ENCODE results near the gene SLC30A2. TPM values are rescaled to one million over a fixed set of nuclear protein-coding genes. Genes with fewer than 3 reads are reported as not detected.

The SLC30A2 gene
- total RNA-seq, 1 experiment from 2014 or later, result not detected

- no peaks in the 10 kb centered on the region for H3K36me3 ChIP-seq (ENCODE audit: control insufficient read depth in 1 of 2, insufficient read depth in 2 of 2, low read length in 2 of 2)
- CTCF ChIA-PET, result no interaction called here
- H3K9me3 ChIP-seq (ENCODE audit: control insufficient read depth in 1 of 2, insufficient read depth in 1 of 2, low read depth in 1 of 2, low read length in 2 of 2), result no peaks in the 10 kb centered on the region
These were observed 3.9 kb downstream of the SLC30A2 start for GRCh38 chr1:26041978-26042377.

More at GRCh38 chr1:26041978-26042377, 3.9 kb downstream of the SLC30A2 start:
- BruUV-seq (replicated peaks), result no TSS peak
- ChIA-PET POLR2A (no interaction called here), RAD21 (ENCODE audit: low non-redundant PET in 1 of 2, low total read pairs in 2 of 2, uncharacterized antibody in 2 of 2, unreplicated experiment in 2 of 2) (no interaction called here)
- H4K20me1 ChIP-seq (ENCODE audit: insufficient read depth), result no peaks in the 10 kb centered on the region
- TF ChIP-seq REST (IDR thresholded peaks at IDR 0.05; ENCODE audit: low read depth) (no peak), ZFX (IDR thresholded peaks at IDR 0.05) (no peak), YY1 (IDR thresholded peaks at IDR 0.05; ENCODE audit: extremely low read depth, insufficient replicate concordance, low read depth, low read length) (no peak), POLR2A (IDR thresholded peaks at IDR 0.05; ENCODE audit: borderline replicate concordance, extremely low read depth, insufficient read depth, insufficient read length) (no peak), SRF (IDR thresholded peaks at IDR 0.05; ENCODE audit: low read depth) (no peak), SP1 (IDR thresholded peaks at IDR 0.05; ENCODE audit: low read depth) (no peak), SIN3A (IDR thresholded peaks at IDR 0.05; ENCODE audit: low read depth) (no peak), JUND (IDR thresholded peaks at IDR 0.05) (no peak), EZH2phosphoT487 (IDR thresholded peaks at IDR 0.05; ENCODE audit: borderline replicate concordance) (no peak), TCF7L2 (IDR thresholded peaks at IDR 0.05; ENCODE audit: borderline replicate concordance, extremely low read depth, insufficient read depth, insufficient read length) (no peak), ATF3 (IDR thresholded peaks at IDR 0.05) (no peak), ELF1 (IDR thresholded peaks at IDR 0.05; ENCODE audit: borderline replicate concordance, low read depth) (no peak), POLR2AphosphoS5 (IDR thresholded peaks at IDR 0.05; ENCODE audit: low read depth, low read length) (no peak), CEBPB (IDR thresholded peaks at IDR 0.05; ENCODE audit: low read depth) (no peak), EZH2 (IDR thresholded peaks at IDR 0.05) (no peak), EGR1 (IDR thresholded peaks at IDR 0.05; ENCODE audit: low read depth) (no peak), ZNF274 (IDR thresholded peaks at IDR 0.05; ENCODE audit: low read depth, low read length) (no peak), CBX3 (IDR thresholded peaks at IDR 0.05; ENCODE audit: low read depth) (no peak), CTCF (IDR thresholded peaks at IDR 0.05 in 2 of 3, conservative IDR thresholded peaks at IDR 0.05 in 1 of 3; ENCODE audit: borderline replicate concordance in 1 of 3, insufficient read depth in 1 of 3, low read depth in 2 of 3, low read length in 2 of 3) (no peak), ZBTB33 (IDR thresholded peaks at IDR 0.05; ENCODE audit: extremely low read depth, insufficient replicate concordance, low read length) (no peak)
- intact Hi-C loops (cut with micrococcal nuclease), result no loop called here
- H3K27ac ChIP-seq (ENCODE audit: low read depth, low read length), result no peak overlapping the region
- H3K79me2 ChIP-seq (ENCODE audit: insufficient read depth, low read length), result no peaks in the 10 kb centered on the region
- no peak overlapping the region for H3K4me2 ChIP-seq (ENCODE audit: low read length)
- H2AFZ ChIP-seq (ENCODE audit: low read depth, low read length, poor library complexity, severe bottlenecking), result no peak overlapping the region
- H3K4me3 ChIP-seq (replicated peaks in 1 of 2; ENCODE audit: low read depth in 1 of 2, low read length in 2 of 2), result no peak overlapping the region
- no peaks in the 10 kb centered on the region for H3K27me3 ChIP-seq (ENCODE audit: insufficient read depth, low read length)
- no peak overlapping the region for H3K9ac ChIP-seq (ENCODE audit: low read length)
- H3K4me1 ChIP-seq (ENCODE audit: control insufficient read depth in 1 of 2, insufficient read depth in 2 of 2, low read length in 2 of 2), result peaks cover 0 to under 1% of the 10 kb centered on the region in 2 experiments; a peak in 1 of 4 replicates
- H3K9me2 ChIP-seq (ENCODE audit: insufficient read depth), result no peaks in the 10 kb centered on the region
- DNase-seq (ENCODE audit: low read depth, low spot score), result no peak
- no peak for ATAC-seq
